K562 (cell line): ENCODE data around the gene CCNB1. TPM values are rescaled to one million over a fixed set of nuclear protein-coding genes. Genes with fewer than 3 reads are reported as not detected.

Experiments used
- ATAC-seq: fragments of 200-7000 bp; cut with Tn5 transposase; 3 replicates; pipeline ENCODE4 v1.9.1; 2020; ENCODE audit warnings: moderate library complexity
- BruUV-seq: library from RNA; stranded (reverse); fragments of 400-500 nt; replicated peaks from 2 replicates; lab custom pipeline; 2021; lab: Mats Ljungman, UMichigan
- CTCF ChIA-PET: fragments of 300-600 bp; formaldehyde crosslinking; extraction: SDS; loops from one replicate; lab custom pipeline; 2021; ENCODE audit warnings: low intra/inter-chr PET ratio; lab: Yijun Ruan, JAX
- POLR2A ChIA-PET: fragments of 300-600, 350-650 bp; sonication (Branson Sonifier 250); formaldehyde crosslinking; extraction: SDS; loops from one replicate; lab custom pipeline; 2021; ENCODE audit warnings: antibody characterized with exemption, inconsistent platforms; lab: Yijun Ruan, JAX
- DNase-seq, 4 experiments: peaks; one replicate each; pipeline versions ENCODE4 v3.0.0 to v3.0.0-alpha.2; 2011 to 2018; ENCODE audit warnings: low spot score in 3 of 4, mixed read lengths in 3 of 4; ENCODE audit errors: extremely low read depth in 1 of 4
- FAIRE-seq: peaks from 2 replicates; lab custom pipeline; 2011; peaks lifted over from hg19 to GRCh38; lab: Jason Lieb, UNC
- H2AFZ ChIP-seq: 2 replicates; pipeline ENCODE4 v1.6.0; 2011; ENCODE audit warnings: low read depth, low read length, control low read depth, inconsistent platforms
- H3K27ac ChIP-seq: fragments of 200-600 bp; 3 replicates; pipeline ENCODE4 v1.8.0; 2011; ENCODE audit warnings: low read depth, mild to moderate bottlenecking, control low read depth, inconsistent platforms, low read length, moderate library complexity, mixed read lengths; ENCODE audit errors: extremely low read depth
- H3K27me3 ChIP-seq, 2 experiments: fragments of 300-600 bp in 1 of 2; 2 replicates in 1 of 2; 3 replicates in 1 of 2; pipeline versions ENCODE4 v1.6.0 to v1.8.0; 2011; ENCODE audit warnings: inconsistent platforms in 2 of 2, low read length in 2 of 2, mild to moderate bottlenecking in 1 of 2, mixed read lengths in 1 of 2, moderate library complexity in 1 of 2; ENCODE audit not compliant: control insufficient read depth in 2 of 2, insufficient read depth in 2 of 2
- H3K36me3 ChIP-seq: fragments of 300-600 bp; 3 replicates; pipeline ENCODE4 v1.8.0; 2011; ENCODE audit warnings: mild to moderate bottlenecking, low read length, inconsistent platforms; ENCODE audit not compliant: control insufficient read depth, insufficient read depth
- H3K4me1 ChIP-seq, 2 experiments: fragments of 200-600 bp in 1 of 2; replicated peaks in 1 of 2; 2 replicates in 1 of 2; 3 replicates in 1 of 2; pipeline versions ENCODE4 v1.5.1 to v1.8.0; 2011; ENCODE audit warnings: inconsistent platforms in 2 of 2, low read length in 2 of 2, mild to moderate bottlenecking in 1 of 2, mixed read lengths in 1 of 2, moderate library complexity in 1 of 2; ENCODE audit not compliant: control insufficient read depth in 2 of 2, insufficient read depth in 2 of 2
- H3K4me2 ChIP-seq: 2 replicates; pipeline ENCODE4 v1.6.1; 2011; ENCODE audit warnings: low read length, control low read depth, inconsistent platforms, mixed read lengths; ENCODE audit not compliant: insufficient read depth
- H3K4me3 ChIP-seq: fragments of 200-600 bp; sonication (generic), shearing (Covaris generic); 2 replicates; pipeline ENCODE4 v1.5.1; 2016; ENCODE audit warnings: control low read depth, inconsistent platforms
- H3K79me2 ChIP-seq: fragments of 200-600 bp; 3 replicates; pipeline ENCODE4 v1.8.0; 2011; ENCODE audit warnings: low read length, inconsistent platforms; ENCODE audit not compliant: control insufficient read depth, insufficient read depth
- H3K9ac ChIP-seq, 2 experiments: 2 replicates each; pipeline versions ENCODE4 v1.6.0 to v1.6.1; 2011; ENCODE audit warnings: low read depth in 2 of 2, low read length in 2 of 2, control low read depth in 1 of 2, inconsistent platforms in 1 of 2, mild to moderate bottlenecking in 1 of 2, mixed read lengths in 1 of 2; ENCODE audit not compliant: insufficient read depth in 1 of 2
- H3K9me1 ChIP-seq: one replicate; pipeline ENCODE4 v1.6.0; 2011; ENCODE audit warnings: inconsistent platforms, mild to moderate bottlenecking, low read length, moderate library complexity; ENCODE audit not compliant: control insufficient read depth, insufficient read depth
- H3K9me3 ChIP-seq: replicated peaks from 2 replicates; pipeline ENCODE4 v1.5.1; 2011; ENCODE audit warnings: low read depth, low read length, inconsistent platforms; ENCODE audit not compliant: control insufficient read depth, insufficient read depth
- H4K20me1 ChIP-seq: replicated peaks from 2 replicates; pipeline ENCODE4 v1.6.1; 2011; ENCODE audit warnings: low read length, inconsistent platforms, mixed read lengths; ENCODE audit not compliant: control insufficient read depth, insufficient read depth
- ARID1B ChIP-seq: fragments of 450-650 bp; IDR thresholded peaks from 2 replicates; pipeline ENCODE4 v1.6.1; 2016; ENCODE audit warnings: antibody characterized with exemption, mild to moderate bottlenecking, inconsistent platforms
- CEBPG ChIP-seq, 3 experiments: fragments of 200-800 bp in 1 of 3; sonication (Bioruptor generic) in 1 of 3; sonication (generic) in 1 of 3; formaldehyde crosslinking in 1 of 3; IDR thresholded peaks in 2 of 3; conservative IDR thresholded peaks in 1 of 3; 2 replicates each; pipeline versions ENCODE4 v1.6.1 to v1.8.0; 2016 to 2022; ENCODE audit warnings: missing compliant biosample characterization in 2 of 3, missing genetic modification characterization in 2 of 3, mild to moderate bottlenecking in 1 of 3, missing genetic modification reagents in 1 of 3
- FOSL1 ChIP-seq: fragments of 200-800 bp; sonication (Bioruptor generic); conservative IDR thresholded peaks from 2 replicates; pipeline ENCODE4 v1.6.1; 2016; ENCODE audit warnings: missing genetic modification characterization, missing compliant biosample characterization
- JUND ChIP-seq, 2 experiments: IDR thresholded peaks; 2 replicates in 1 of 2; 3 replicates in 1 of 2; pipeline ENCODE4 v1.6.1; 2011; ENCODE audit warnings: borderline replicate concordance in 2 of 2, low read depth in 2 of 2, low read length in 2 of 2, improper control_type of control experiment in 1 of 2, missing biosample characterization in 1 of 2, missing genetic modification characterization in 1 of 2, missing genetic modification reagents in 1 of 2
- KDM1A ChIP-seq, 2 experiments: fragments of 450-650 bp; IDR thresholded peaks; 2 replicates each; pipeline ENCODE4 v1.6.1; 2016; ENCODE audit warnings: mild to moderate bottlenecking in 2 of 2
- TGIF2 ChIP-seq: sonication (generic); formaldehyde crosslinking; IDR thresholded peaks from 2 replicates; pipeline ENCODE4 v1.8.1; 2022; ENCODE audit warnings: mild to moderate bottlenecking, missing genetic modification reagents, moderate library complexity
- WGBS: fragments of 100-300 bp; shearing (Covaris generic); methylation state at CpG from one replicate; pipeline ENCODE4 v1.1.6; 2016; ENCODE audit warnings: low coverage, mixed read lengths; ENCODE audit not compliant: insufficient coverage; ENCODE audit errors: missing lambda C conversion rate; 5-methylcytosine and 5-hydroxymethylcytosine counted together
- in situ Hi-C: fragments of 300-500 bp; cut with MboI; formaldehyde crosslinking; loops from 4 replicates; pipeline ENCODE4 v1.15.0; 2018; ENCODE audit warnings: inconsistent platforms, mixed read lengths
- intact Hi-C: fragments of 100-400 bp; cut with micrococcal nuclease; formaldehyde crosslinking; loops from 2 replicates; pipeline ENCODE4 v1.14.2; 2022
- polyA plus RNA-seq, 8 experiments: library from polyadenylated mRNA; depleted of rRNA in 4 of 8; stranded (reverse) in 5 of 8; unstranded in 3 of 8; fragments of >200 nt; fragmentation: Nextera tagmentation in 2 of 8; fragmentation: Illumina TruSeq in 1 of 8; extraction: Ambion mirVana in 2 of 8; extraction: Trizol in 1 of 8; gene quantifications; 2 replicates each; pipeline versions ENCODE4 v1.2.1 to v1.2.3, GENCODE V29; 2011 to 2014; ENCODE audit warnings: inconsistent platforms in 1 of 8, missing spikeins in 1 of 8
- total RNA-seq, 7 experiments: library from RNA; depleted of rRNA in 6 of 7; stranded (reverse); fragments of >200 nt in 6 of 7; fragmentation: Illumina TruSeq in 2 of 7; extraction: Trizol in 2 of 7; gene quantifications; 2 replicates each; pipeline versions ENCODE4 v1.2.1 to v1.2.3, GENCODE V29; 2011 to 2021; ENCODE audit warnings: low replicate concordance in 1 of 7
- TF ChIP-seq, protein P1 (sequence below): fragments of 250-450 bp; sonication (Bioruptor Pico); IDR thresholded peaks from 2 replicates; pipeline ENCODE4 v1.4.0; 2020
- TF ChIP-seq, protein P2 (sequence below), 2 experiments: fragments of 450-650 bp in 1 of 2; sonication (generic) in 1 of 2; formaldehyde crosslinking in 1 of 2; IDR thresholded peaks in 1 of 2; conservative IDR thresholded peaks in 1 of 2; 2 replicates each; pipeline versions ENCODE4 v1.6.1 to v1.8.1; 2016 to 2023; ENCODE audit warnings: mild to moderate bottlenecking in 2 of 2, moderate library complexity in 2 of 2, inconsistent platforms in 1 of 2, missing genetic modification reagents in 1 of 2
- TF ChIP-seq, protein P3 (sequence below): fragments of 250-450 bp; sonication (Bioruptor Pico); IDR thresholded peaks from 2 replicates; pipeline ENCODE4 v1.4.0; 2020; ENCODE audit warnings: mild to moderate bottlenecking, moderate library complexity

The CCNB1 gene
- total and polyA plus RNA-seq, 9 of the 15 experiments (the other 6 are each of a cell fraction or from before 2014, with no cell fraction given): 165 to 679 (median 271) TPM

DNA sequence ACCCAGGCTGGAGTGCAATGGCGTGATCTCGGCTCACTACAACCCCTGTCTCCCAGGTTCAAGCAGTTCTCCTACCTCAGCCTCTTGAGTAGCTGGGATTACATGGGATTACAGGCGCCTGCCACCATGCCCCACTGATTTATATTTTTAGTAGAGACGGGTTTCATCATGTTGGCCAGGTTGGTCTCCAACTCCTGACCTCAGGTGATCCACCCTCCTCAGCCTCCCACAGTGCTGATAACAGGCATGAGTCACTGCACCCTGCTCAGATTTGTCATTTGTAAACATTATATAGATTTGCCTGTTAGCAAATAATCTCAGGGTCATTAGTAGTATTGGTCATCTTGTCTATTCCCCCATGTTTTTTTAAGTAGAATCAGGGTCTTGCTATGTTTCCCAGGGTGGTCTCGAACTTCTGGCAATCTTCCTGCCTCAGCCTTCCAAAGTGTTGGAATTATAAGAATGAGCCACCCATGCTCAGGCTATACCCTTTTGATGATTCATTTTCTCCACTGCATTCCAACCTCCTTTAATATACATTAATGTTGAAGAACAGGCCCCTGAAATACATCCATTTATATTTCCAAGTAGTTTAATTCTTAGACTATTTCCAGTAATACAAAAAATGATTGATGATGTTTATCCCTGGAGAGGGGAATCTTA is 39.7 kb downstream of the CCNB1 start:
- no peak overlapping the region for H3K4me3 ChIP-seq
- CTCF ChIA-PET: no interaction called here
- POLR2A ChIA-PET: no interaction called here
- no peaks in the 10 kb centered on the region for H3K79me2 ChIP-seq
- in situ Hi-C loops (no loop called here), intact Hi-C loops (no loop called here)
- no peak overlapping the region for H3K27ac ChIP-seq
- H3K9me3 ChIP-seq: no peaks in the 10 kb centered on the region
- ATAC-seq (no peak), FAIRE-seq (no peak), DNase-seq (no peak)
- no TSS peak for BruUV-seq
- no peak overlapping the region for H2AFZ ChIP-seq
- no peaks in the 10 kb centered on the region for H4K20me1 ChIP-seq
- WGBS: 73% methylated on average over 5 of the region's 5 CpGs
- H3K4me2 ChIP-seq: no peak overlapping the region
- H3K9ac ChIP-seq: no peak overlapping the region
- no peaks in the 10 kb centered on the region; a peak in 1 of 5 replicates for H3K4me1 ChIP-seq
- no peaks in the 10 kb centered on the region for H3K27me3 ChIP-seq
- H3K36me3 ChIP-seq: peaks cover 61% of the 10 kb centered on the region
- no peaks in the 10 kb centered on the region for H3K9me1 ChIP-seq
- peak; percentile 72 for TF ChIP-seq JUND (IDR thresholded peaks at IDR 0.05; ENCODE audit: borderline replicate concordance, low read depth, low read length)
- TF ChIP-seq JUND (tag; IDR thresholded peaks at IDR 0.05; ENCODE audit: borderline replicate concordance, low read depth, low read length): no peak; the same call in 2 of the 3 replicates
- TF ChIP-seq, protein P1, sequence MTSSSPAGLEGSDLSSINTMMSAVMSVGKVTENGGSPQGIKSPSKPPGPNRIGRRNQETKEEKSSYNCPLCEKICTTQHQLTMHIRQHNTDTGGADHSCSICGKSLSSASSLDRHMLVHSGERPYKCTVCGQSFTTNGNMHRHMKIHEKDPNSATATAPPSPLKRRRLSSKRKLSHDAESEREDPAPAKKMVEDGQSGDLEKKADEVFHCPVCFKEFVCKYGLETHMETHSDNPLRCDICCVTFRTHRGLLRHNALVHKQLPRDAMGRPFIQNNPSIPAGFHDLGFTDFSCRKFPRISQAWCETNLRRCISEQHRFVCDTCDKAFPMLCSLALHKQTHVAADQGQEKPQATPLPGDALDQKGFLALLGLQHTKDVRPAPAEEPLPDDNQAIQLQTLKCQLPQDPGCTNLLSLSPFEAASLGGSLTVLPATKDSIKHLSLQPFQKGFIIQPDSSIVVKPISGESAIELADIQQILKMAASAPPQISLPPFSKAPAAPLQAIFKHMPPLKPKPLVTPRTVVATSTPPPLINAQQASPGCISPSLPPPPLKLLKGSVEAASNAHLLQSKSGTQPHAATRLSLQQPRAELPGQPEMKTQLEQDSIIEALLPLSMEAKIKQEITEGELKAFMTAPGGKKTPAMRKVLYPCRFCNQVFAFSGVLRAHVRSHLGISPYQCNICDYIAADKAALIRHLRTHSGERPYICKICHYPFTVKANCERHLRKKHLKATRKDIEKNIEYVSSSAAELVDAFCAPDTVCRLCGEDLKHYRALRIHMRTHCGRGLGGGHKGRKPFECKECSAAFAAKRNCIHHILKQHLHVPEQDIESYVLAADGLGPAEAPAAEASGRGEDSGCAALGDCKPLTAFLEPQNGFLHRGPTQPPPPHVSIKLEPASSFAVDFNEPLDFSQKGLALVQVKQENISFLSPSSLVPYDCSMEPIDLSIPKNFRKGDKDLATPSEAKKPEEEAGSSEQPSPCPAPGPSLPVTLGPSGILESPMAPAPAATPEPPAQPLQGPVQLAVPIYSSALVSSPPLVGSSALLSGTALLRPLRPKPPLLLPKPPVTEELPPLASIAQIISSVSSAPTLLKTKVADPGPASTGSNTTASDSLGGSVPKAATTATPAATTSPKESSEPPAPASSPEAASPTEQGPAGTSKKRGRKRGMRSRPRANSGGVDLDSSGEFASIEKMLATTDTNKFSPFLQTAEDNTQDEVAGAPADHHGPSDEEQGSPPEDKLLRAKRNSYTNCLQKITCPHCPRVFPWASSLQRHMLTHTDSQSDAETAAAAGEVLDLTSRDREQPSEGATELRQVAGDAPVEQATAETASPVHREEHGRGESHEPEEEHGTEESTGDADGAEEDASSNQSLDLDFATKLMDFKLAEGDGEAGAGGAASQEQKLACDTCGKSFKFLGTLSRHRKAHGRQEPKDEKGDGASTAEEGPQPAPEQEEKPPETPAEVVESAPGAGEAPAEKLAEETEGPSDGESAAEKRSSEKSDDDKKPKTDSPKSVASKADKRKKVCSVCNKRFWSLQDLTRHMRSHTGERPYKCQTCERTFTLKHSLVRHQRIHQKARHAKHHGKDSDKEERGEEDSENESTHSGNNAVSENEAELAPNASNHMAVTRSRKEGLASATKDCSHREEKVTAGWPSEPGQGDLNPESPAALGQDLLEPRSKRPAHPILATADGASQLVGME (CRISPR knock-in tag): no peak
- TF ChIP-seq TGIF2 (CRISPR knock-in tag): no peak
- peak; percentile 86 for TF ChIP-seq FOSL1 (tag)
- peak; percentile 35; the same call in 1 of the 2 replicates for TF ChIP-seq ARID1B
- TF ChIP-seq, protein P2, sequence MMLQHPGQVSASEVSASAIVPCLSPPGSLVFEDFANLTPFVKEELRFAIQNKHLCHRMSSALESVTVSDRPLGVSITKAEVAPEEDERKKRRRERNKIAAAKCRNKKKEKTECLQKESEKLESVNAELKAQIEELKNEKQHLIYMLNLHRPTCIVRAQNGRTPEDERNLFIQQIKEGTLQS (IDR thresholded peaks at IDR 0.05): peak; percentile 74
- TF ChIP-seq, protein P2 (CRISPR knock-in tag; conservative IDR thresholded peaks at IDR 0.05): no peak
- peak; percentile 83 to 87 for TF ChIP-seq KDM1A (IDR thresholded peaks at IDR 0.05)
- TF ChIP-seq CEBPG (CRISPR knock-in tag; IDR thresholded peaks at IDR 0.05): no peak
- peak in 1 of 2 experiments; percentile 48; a peak in 1 of 4 replicates for TF ChIP-seq CEBPG (tag; conservative IDR thresholded peaks at IDR 0.05 in 1 of 2, IDR thresholded peaks at IDR 0.05 in 1 of 2)
- TF ChIP-seq, protein P3, sequence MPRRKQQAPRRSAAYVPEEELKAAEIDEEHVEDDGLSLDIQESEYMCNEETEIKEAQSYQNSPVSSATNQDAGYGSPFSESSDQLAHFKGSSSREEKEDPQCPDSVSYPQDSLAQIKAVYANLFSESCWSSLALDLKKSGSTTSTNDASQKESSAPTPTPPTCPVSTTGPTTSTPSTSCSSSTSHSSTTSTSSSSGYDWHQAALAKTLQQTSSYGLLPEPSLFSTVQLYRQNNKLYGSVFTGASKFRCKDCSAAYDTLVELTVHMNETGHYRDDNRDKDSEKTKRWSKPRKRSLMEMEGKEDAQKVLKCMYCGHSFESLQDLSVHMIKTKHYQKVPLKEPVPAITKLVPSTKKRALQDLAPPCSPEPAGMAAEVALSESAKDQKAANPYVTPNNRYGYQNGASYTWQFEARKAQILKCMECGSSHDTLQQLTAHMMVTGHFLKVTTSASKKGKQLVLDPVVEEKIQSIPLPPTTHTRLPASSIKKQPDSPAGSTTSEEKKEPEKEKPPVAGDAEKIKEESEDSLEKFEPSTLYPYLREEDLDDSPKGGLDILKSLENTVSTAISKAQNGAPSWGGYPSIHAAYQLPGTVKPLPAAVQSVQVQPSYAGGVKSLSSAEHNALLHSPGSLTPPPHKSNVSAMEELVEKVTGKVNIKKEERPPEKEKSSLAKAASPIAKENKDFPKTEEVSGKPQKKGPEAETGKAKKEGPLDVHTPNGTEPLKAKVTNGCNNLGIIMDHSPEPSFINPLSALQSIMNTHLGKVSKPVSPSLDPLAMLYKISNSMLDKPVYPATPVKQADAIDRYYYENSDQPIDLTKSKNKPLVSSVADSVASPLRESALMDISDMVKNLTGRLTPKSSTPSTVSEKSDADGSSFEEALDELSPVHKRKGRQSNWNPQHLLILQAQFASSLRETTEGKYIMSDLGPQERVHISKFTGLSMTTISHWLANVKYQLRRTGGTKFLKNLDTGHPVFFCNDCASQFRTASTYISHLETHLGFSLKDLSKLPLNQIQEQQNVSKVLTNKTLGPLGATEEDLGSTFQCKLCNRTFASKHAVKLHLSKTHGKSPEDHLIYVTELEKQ (CRISPR knock-in tag): no peak
